Upper lobe of left lung (tissue), 6 donors: ENCODE data around the gene ADIPOQ. TPM values are rescaled to one million over a fixed set of nuclear protein-coding genes. Genes with fewer than 3 reads are reported as not detected.

Experiments
- ATAC-seq, 2 donors: fragments of 200-7000 bp; cut with Tn5 transposase; one replicate each; pipeline ENCODE4 v1.9.1; 2022; ENCODE audit warnings: mild to moderate bottlenecking in 2 of 2, moderate library complexity in 2 of 2; ENCODE audit not compliant: low FRiP score in 2 of 2
- DNase-seq, 2 donors: peaks; one replicate each; pipeline ENCODE4 v3.0.0-alpha.2; 2019 to 2020
- H3K27ac ChIP-seq, 4 donors: fragments of 200-600 bp; sonication (generic); one replicate each; pipeline ENCODE4 v1.5.1; 2016 to 2019
- H3K27me3 ChIP-seq, 4 donors: fragments of 200-600 bp; sonication (generic); one replicate each; pipeline ENCODE4 v1.5.1; 2017 to 2019
- H3K36me3 ChIP-seq, 4 donors: fragments of 200-600 bp; sonication (generic); one replicate each; pipeline ENCODE4 v1.5.1; 2016 to 2019
- H3K4me1 ChIP-seq, 4 donors: fragments of 200-600 bp; sonication (generic); one replicate each; pipeline ENCODE4 v1.5.1; 2018 to 2019
- H3K4me3 ChIP-seq, 4 donors: fragments of 200-600 bp; sonication (generic); one replicate each; pipeline ENCODE4 v1.5.1; 2017 to 2019; ENCODE audit warnings: mild to moderate bottlenecking in 2 of 4, moderate library complexity in 1 of 4
- H3K9me3 ChIP-seq, 4 donors: fragments of 200-600 bp; sonication (generic); one replicate each; pipeline ENCODE4 v1.5.1; 2018 to 2019
- CTCF ChIP-seq, 6 experiments: fragments of 450-650 bp in 4 of 6; fragments of 200-600 bp in 2 of 6; sonication (generic) in 2 of 6; IDR thresholded peaks; one replicate each; pipeline ENCODE4 v1.5.1; 2016 to 2019; ENCODE audit warnings: antibody characterized with exemption in 6 of 6
- EP300 ChIP-seq, 4 donors: sonication (generic); formaldehyde crosslinking; IDR thresholded peaks; one replicate each; pipeline ENCODE4 v1.5.1; 2017; ENCODE audit warnings: antibody characterized with exemption in 4 of 4, control low read depth in 2 of 4
- POLR2A ChIP-seq, 4 donors: fragments of 450-650 bp; IDR thresholded peaks; one replicate each; pipeline ENCODE4 v1.5.1; 2016 to 2017; ENCODE audit warnings: antibody characterized with exemption in 4 of 4, mild to moderate bottlenecking in 2 of 4
- POLR2AphosphoS5 ChIP-seq, 2 donors: sonication (generic); formaldehyde crosslinking; IDR thresholded peaks; one replicate each; pipeline ENCODE4 v1.5.1; 2017; ENCODE audit warnings: antibody characterized with exemption in 2 of 2
- WGBS, 2 donors: methylation state at CpG; one replicate each; pipeline ENCODE4 v1.1.5; 2017 to 2018; 5-methylcytosine and 5-hydroxymethylcytosine counted together
- total RNA-seq, 6 donors: library from RNA; depleted of rRNA in 4 of 6; stranded (reverse); fragments of >200 nt in 4 of 6; gene quantifications; one replicate each; pipeline versions ENCODE4 v1.1.0 to v1.2.1, GENCODE V29; 2016 to 2021
- donor health status: DM: no; HTN: no; CAD: no; lungs with moderate emphysema.
- donor health status: DM: no; HTN: yes; CAD: no; lungs with severe emphysema.

The ADIPOQ gene
- total RNA-seq, 6 donors from 2014 or later: 0.20 TPM; not detected in 5

DNA sequence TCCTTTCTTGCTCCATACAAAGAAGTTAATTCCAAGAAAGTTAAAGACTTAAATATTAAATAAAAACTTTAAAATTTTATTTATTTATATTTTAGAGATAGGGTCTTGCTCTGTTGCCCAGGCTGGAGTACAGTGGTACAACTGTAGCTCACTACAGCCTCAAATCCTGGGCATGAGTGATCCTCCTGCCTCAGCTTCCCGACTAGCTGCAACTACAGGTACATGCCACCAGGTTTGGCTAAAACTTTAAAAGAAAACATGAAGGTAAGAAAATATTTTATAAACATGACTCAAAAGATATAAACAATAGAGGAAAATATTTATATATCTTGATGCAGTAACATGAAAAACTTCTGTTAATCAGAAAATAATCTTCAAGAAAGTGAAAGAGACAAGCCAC, 33.2 kb downstream of the ADIPOQ start:
- Histone ChIP-seq H3K9me3 (no peaks in the 10 kb centered on the region), H3K4me3 (no peak overlapping the region), H3K27me3 (no peaks in the 10 kb centered on the region), H3K4me1 (peaks cover 0 to 9% (median 6%) of the 10 kb centered on the region in 4 donors), H3K27ac (no peak overlapping the region), H3K36me3 (no peaks in the 10 kb centered on the region)
- no peak for DNase-seq
- TF ChIP-seq EP300 (IDR thresholded peaks at IDR 0.05) (no peak), POLR2AphosphoS5 (IDR thresholded peaks at IDR 0.05) (no peak), POLR2A (IDR thresholded peaks at IDR 0.05) (no peak), CTCF (IDR thresholded peaks at IDR 0.05) (no peak)
- no peak for ATAC-seq
- WGBS, 2 donors: 35 to 49% methylated on average over 1 of the region's 1 CpG

GRCh38 chr3:186879781-186880180, 37.3 kb downstream of the ADIPOQ start:
- WGBS, 2 donors: 89 to 90% methylated on average over 1 of the region's 1 CpG
- Histone ChIP-seq H3K4me1 (no peaks in the 10 kb centered on the region), H3K27me3 (no peaks in the 10 kb centered on the region), H3K36me3 (no peaks in the 10 kb centered on the region), H3K27ac (no peak overlapping the region), H3K4me3 (no peak overlapping the region), H3K9me3 (no peaks in the 10 kb centered on the region)
- ATAC-seq (no peak), DNase-seq (no peak)
- TF ChIP-seq EP300 (IDR thresholded peaks at IDR 0.05) (no peak), POLR2AphosphoS5 (IDR thresholded peaks at IDR 0.05) (no peak), CTCF (IDR thresholded peaks at IDR 0.05) (no peak), POLR2A (IDR thresholded peaks at IDR 0.05) (no peak)

DNA sequence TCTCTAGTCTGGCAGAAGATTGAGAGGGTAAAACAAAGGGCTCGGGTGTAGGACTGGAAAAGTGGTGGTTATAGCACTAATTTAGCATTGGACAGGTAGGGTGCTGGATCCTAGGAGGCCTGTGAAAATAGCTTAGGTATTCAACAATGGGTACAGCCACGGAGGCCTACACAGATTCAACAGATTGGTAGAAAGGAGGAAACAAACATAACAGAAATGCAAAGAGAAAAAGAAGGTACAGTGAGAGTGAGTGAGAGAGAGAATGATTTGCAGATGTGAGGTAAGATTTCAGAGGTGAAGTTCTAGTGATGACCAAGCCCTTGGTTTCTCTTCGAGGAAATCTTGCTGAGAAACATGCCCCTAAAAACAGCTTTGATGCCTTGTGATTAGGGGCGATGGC, 37.9 kb downstream of the ADIPOQ start:
- Histone ChIP-seq H3K27ac (no peak overlapping the region), H3K27me3 (no peaks in the 10 kb centered on the region), H3K4me3 (no peak overlapping the region), H3K4me1 (no peaks in the 10 kb centered on the region), H3K9me3 (no peaks in the 10 kb centered on the region), H3K36me3 (no peaks in the 10 kb centered on the region)
- no peak for ATAC-seq
- DNase-seq: no peak
- TF ChIP-seq EP300 (IDR thresholded peaks at IDR 0.05) (no peak), POLR2A (IDR thresholded peaks at IDR 0.05) (no peak), CTCF (IDR thresholded peaks at IDR 0.05) (no peak), POLR2AphosphoS5 (IDR thresholded peaks at IDR 0.05) (no peak)
- 70 to 84% methylated on average over 4 of the region's 4 CpGs for WGBS, 2 donors

DNA sequence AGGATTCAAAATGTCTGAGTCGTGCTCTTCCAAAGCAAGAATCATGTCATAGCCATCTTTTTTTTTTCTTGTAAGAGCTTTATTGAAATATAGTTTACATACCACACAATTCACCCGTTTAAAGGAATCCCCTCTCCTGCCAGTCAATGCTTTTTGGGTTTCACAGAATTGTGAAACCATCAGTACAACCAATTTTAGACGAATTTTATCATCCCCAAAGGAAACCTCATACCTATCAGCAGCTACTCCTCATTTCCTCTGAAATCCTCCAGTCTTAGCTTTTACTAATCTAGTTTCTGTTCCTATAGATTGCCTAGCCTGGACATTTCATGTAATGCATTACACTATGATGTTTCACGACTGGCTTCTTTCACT, 39.6 kb downstream of the ADIPOQ start:
- Histone ChIP-seq H3K4me3 (no peak overlapping the region), H3K27me3 (no peaks in the 10 kb centered on the region), H3K4me1 (no peaks in the 10 kb centered on the region), H3K9me3 (no peaks in the 10 kb centered on the region), H3K27ac (no peak overlapping the region), H3K36me3 (no peaks in the 10 kb centered on the region)
- no peak for TF ChIP-seq CTCF (IDR thresholded peaks at IDR 0.05)
- no peak for TF ChIP-seq EP300 (IDR thresholded peaks at IDR 0.05)
- TF ChIP-seq POLR2A (IDR thresholded peaks at IDR 0.05): no peak
- TF ChIP-seq POLR2AphosphoS5 (IDR thresholded peaks at IDR 0.05): no peak
- ATAC-seq (no peak), DNase-seq (no peak)
- WGBS, 2 donors: 54 to 61% methylated on average over 4 of the region's 4 CpGs

- H3K27me3 ChIP-seq: no peaks in the 10 kb centered on the region
- H3K36me3 ChIP-seq: no peaks in the 10 kb centered on the region
- no peaks in the 10 kb centered on the region for H3K4me1 ChIP-seq
- H3K4me3 ChIP-seq: no peak overlapping the region
- TF ChIP-seq POLR2A (IDR thresholded peaks at IDR 0.05) (no peak), EP300 (IDR thresholded peaks at IDR 0.05) (no peak), POLR2AphosphoS5 (IDR thresholded peaks at IDR 0.05) (no peak), CTCF (IDR thresholded peaks at IDR 0.05) (no peak)
- ATAC-seq (peak in 1 of 2 donors; percentile 36), DNase-seq (no peak)
- H3K9me3 ChIP-seq: no peaks in the 10 kb centered on the region
- WGBS, 2 donors: 88 to 89% methylated on average over 6 of the region's 6 CpGs
- H3K27ac ChIP-seq: no peak overlapping the region
These were observed 40.6 kb downstream of the ADIPOQ start for GRCh38 chr3:186882881-186883685.
